ENCODE data around the gene GATAD2A.

Gene GATAD2A

DNA sequence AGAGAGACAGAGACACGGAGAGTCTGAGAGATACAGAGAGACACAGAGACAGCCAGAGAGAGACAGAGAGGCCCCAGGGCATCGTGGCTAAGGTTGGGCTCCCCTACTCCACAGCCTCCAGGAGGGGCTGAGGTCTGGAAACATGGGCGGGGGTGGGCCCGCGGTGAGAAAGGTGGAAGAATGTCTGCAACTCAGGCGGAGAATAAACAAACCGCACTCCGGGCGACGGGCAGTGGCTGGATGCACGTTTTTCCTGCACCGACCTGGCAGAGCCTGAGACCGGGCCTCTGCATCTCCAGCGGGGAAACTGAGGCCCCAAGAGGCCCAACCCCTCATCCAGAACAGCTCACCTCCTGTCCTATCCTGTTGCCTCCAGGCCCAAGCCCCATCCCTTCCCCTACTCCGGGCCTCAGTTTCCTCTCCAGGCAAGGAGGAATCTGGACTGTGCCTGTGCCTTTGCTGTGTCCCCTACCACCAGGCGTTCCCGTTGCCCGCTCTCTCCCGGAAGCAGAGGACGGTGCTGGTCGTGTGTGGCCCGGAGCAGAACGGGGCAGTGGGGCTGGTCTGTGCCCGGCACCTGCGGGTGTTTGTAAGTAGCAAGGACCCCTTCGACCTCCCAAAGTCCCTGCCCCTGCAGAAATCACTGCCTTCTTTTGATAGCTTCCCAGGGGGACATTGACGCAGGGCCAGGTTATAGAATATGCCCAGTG, 129.2 kb downstream of the GATAD2A start:
- no peak for DNase-seq

GRCh38 chr19:19535311-19536191, 130.1 kb downstream of the GATAD2A start:
- DNase-seq, result no peak

DNA sequence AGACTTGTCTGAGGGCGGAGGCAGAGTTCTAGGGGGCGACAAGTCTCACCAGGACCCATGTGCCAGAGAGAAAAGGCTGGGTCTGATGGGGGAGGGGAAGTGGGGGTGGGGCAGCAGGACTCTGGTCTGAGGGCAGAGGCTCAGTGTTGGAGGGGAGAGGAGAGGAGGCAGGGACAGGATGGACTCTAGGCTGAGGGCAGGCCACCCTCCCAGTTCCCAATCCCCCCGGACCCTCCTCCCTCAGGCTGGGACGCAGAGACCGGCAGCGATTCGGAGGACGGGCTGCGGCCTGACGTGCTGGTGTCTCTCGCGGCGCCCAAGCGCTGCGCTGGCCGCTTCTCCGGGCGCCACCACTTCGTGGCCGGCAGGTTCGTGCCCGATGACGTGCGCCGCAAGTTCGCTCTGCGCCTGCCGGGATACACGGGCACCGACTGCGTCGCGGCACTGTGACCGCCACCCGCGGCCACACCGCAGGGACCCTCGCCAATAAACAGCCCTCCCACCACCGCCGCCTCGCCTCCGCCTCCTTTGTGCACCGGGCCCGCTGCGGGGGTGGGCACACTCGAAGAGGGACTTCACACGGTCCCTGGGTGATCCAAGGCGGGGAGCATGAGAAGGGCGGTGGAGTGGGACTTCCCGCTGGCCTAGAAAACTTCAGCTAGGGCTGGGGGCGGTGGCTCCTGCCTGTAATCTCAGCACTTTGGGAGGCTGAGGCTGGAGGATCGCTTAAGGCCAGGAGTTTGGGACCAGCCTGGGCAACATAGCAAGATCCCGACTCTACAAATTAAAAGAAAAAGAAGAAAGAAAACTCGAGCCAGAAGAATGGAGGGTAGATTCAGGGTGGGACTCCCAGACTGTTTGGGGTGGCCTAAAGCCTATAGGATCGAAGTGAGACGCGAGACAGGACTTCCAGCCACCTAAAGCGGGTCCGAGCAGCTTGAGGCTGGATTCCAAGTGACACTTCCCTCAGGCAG, 131.9 kb downstream of the GATAD2A start:
- peak; percentile 43 for DNase-seq

DNA sequence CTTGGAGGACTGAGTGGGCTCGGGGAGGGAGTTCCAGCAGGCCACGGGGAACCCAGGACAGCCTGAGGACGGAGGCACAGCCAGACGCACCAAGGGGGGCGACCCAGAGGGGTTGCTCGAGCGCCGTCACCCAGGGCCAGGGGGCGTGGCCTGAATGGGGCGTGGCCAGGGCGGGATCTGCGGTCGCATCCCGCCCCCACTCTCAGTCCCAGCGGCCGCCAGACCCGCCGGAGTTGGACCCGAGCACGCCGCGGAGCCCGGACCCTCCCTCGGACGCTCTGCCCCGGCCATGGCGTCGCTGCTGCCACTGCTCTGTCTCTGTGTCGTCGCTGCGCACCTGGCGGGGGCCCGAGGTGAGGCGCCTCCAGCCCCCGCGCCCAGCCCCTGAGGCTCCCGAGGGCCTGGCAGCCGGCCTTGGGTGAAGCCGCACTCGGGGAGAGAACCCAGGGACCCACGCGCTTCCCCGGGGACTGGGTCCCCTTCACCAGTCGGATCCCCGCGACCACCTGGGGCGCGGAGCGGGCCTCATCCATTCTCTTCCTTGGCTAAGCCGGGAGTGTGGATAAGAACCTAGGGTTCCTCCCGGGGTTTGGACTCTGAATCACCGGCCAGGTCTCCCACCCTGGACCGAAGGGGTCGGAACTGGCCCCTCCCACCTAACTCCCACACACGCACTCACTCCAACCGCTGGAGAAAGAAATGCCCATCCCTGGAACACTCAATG, 132.7 kb downstream of the GATAD2A start, which contains the start of gene CILP2:
Gene CILP2 (plus strand): TSS at position 205 of the 724 bp plus-strand sequence. CDS start 85 bp downstream, at position 290.
- DNase-seq, result peak; percentile 49

DNA sequence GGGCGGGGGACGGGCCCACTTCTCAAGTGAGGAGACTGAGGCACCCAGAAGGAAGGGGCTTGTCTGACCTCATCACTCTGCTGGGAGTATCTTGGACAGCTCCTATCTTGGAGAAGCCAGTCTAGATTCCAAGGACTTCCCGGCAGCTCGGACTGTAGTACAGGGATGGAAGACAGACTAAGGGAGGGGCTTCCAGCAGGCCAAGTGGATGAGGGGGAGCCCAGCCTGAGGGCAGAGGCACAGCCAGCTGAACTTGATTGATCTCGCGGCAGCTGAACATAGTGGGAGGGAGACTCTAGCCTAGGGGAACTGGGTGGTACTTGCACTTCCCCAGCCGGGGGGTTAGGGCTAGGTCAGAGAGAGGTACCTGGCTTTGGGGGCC, 133.3 kb downstream of the GATAD2A start:
- no peak for DNase-seq

- no peak for DNase-seq
These were observed 134.2 kb downstream of the GATAD2A start for GRCh38 chr19:19539698-19540063.

GRCh38 chr19:19540064-19540714, 134.7 kb downstream of the GATAD2A start:
- peak; percentile 82 for DNase-seq

DNA sequence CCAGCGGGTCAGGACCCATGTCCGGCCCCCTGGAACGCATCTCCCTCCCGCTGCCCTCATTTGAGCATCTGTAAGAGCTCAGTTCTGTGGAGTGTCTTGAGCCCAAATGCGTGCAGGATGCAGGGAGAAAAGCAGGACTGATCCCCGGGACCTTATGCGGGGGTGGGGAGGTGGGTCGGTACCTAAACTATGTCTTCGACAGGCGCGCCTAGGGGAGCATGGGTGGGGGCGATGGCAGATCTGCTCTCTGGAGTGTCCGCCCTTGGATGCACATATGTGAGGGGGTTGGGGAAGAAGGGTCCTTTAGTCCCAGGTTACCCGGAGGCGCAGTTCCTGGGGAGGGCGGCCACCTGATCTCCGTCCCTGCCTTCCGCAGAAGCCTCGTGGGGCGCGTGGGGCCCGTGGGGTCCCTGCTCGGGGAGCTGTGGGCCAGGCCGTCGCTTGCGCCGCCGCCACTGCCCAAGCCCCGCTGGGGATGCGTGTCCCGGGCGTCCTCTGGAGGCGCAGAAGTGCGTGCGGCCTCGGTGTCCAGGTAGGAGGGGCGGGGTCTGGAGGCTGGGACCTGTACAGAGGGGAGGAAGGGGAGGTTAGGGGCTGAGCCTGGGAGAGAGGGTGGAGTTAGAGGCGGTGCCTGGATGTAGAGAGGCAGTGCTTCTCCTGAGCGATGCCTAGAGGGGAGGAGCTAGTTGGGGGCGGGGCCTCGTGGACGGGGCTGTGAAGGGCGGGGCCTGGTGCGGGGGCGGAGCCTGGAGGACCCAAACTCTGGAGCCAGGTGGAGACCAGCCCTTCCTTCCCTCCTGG, 135.4 kb downstream of the GATAD2A start:
- peak; percentile 84 for DNase-seq

DNA sequence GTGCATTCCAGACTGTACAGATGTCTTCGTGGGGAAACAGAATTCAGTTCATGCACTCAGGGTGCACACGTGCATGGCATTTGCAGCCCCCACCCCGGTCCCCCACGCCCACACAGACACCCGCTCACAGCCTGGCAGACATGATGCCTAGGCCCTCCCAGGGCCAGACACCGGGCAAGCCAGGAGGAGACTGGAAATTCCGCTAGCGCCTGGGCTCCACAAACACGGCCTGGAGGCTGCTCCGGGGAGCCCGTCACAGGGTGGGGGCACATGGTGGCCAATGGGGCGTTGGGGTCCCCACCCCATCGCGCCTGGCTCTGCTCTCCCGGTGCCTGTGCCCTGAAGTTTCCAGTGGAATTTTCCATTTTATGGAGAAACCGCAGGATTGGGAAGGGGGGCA, 136.1 kb downstream of the GATAD2A start:
- DNase-seq, result no peak

DNA sequence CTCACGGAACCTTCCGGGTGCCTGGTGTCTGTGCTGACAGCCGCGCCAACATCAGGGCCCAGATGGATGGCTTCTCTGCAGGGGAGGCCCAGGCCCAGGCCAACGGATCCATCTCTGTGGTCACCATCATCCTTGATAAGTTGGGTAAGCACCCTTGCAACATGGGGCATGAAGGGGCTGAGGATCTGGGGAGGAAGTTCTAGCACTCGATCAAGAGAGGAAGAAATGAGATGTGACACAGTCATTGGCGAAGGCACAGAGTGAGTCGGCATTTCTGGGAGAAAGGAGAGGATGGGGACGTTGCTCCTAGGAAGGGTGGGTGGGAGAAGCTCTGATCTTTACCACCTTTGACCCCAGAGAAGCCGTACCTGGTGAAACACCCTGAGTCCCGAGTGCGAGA, 137.0 kb downstream of the GATAD2A start:
- no peak for DNase-seq

DNA sequence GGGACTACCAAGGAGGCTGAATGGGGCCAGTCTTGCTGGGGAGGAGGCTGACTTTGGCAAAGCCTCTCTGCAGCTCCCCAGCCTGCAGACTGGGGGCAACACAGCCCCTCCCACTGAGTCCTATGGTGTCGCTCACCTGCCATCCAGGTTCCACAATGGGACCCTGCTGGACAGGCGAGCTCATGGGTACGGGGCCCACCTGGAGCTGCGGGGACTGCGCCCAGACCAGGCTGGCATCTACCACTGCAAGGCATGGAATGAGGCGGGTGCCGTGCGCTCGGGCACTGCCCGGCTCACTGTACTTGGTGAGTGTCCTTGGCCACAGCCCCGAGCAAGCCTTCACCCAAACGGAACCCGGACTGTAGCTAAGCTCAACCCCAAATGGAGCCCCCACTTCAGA, 137.6 kb downstream of the GATAD2A start:
- no peak for DNase-seq

DNA sequence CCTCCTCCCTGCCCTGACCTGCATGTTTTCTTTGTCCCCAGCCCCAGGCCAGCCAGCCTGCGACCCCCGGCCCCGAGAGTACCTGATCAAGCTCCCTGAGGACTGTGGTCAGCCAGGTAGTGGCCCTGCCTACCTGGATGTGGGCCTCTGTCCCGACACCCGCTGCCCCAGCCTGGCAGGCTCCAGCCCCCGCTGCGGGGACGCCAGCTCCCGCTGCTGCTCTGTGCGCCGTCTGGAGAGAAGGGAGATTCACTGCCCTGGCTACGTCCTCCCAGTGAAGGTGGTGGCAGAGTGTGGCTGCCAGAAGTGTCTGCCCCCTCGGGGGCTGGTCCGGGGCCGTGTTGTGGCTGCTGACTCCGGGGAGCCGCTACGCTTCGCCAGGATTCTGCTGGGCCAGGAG, 138.2 kb downstream of the GATAD2A start:
- DNase-seq, result no peak

- DNase-seq, result no peak
These were observed 138.9 kb downstream of the GATAD2A start for GRCh38 chr19:19544257-19544953.

- no peak for DNase-seq
These were observed 139.6 kb downstream of the GATAD2A start for GRCh38 chr19:19544954-19545591.

DNA sequence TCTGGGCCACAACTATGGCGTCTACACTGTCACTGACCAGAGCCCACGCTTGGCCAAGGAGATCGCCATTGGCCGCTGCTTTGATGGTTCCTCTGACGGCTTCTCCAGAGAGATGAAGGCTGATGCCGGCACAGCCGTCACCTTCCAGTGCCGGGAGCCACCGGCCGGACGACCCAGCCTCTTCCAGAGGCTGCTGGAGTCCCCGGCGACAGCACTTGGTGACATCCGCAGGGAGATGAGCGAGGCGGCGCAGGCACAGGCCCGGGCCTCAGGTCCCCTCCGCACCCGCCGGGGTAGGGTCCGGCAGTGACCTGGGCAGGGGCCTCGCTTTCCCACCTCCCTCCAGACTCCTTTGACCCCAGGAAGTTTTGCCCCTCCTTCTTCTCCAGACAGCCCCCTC, 140.2 kb downstream of the GATAD2A start:
- no peak for DNase-seq

GRCh38 chr19:19546751-19547162, 141.3 kb downstream of the GATAD2A start:
- no peak for DNase-seq

DNA sequence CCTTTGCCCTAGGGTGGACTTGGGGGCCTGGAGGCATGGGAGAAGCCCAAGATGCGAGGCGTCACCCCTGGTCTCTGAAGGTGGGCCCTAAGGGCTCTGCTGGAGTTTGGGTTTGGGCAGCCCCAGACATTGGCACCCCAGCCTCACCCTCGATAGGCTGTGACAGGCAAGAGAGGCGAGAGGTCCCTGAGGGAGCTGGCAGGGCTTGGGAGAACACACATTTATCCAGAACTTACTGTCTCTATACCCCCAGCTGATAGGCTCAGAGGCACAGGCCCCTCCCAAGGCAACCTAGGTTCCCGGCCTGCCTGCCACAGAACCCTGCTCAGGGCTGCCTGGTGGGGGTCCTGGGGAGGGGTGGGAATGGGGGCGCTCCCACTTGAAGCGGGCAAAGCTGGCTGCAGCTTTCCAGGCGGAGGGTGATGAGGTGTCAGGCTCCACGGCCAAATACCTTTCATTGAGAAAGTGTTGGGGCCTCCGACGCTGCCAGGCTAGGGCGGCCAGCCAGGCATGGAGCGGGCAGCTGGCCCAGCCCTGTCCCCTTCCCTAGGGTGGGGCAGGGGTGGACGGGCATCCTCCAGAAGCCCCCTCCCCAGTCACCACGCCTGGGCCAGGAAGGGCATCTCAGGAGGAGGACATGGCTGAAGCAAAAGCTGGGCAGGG, 142.3 kb downstream of the GATAD2A start:
- DNase-seq, result no peak

GRCh38 chr19:19548915-19549759, 143.7 kb downstream of the GATAD2A start:
- DNase-seq, result no peak

All from CD4-positive, alpha-beta T cell treated with Interleukin-12 subunit alpha and Interleukin-12 subunit beta, for 1 hour (primary cell).